HT-29 (cell line): ENCODE measurements around the gene MRPS22. TPM values are rescaled to one million over a fixed set of nuclear protein-coding genes. Genes with fewer than 3 reads are reported as not detected.

Experiments
- DNase-seq: peaks from one replicate; pipeline ENCODE4 v3.0.0-alpha.2; 2015; ENCODE audit warnings: low spot score
- total RNA-seq: library from RNA; depleted of rRNA; stranded (reverse); fragments of >200 nt; shearing (Covaris generic); gene quantifications from 2 replicates; pipeline ENCODE4 v1.2.3, GENCODE V29; 2014; rRNA removed

The MRPS22 gene
- 46.0 and 54.4 TPM in 2 replicates for total RNA-seq

- DNase-seq = peak; percentile 89
Measured at GRCh38 chr3:139343895-139344856, at the start of gene MRPS22. Gene MRPS22 (plus strand): TSS chr3:139344020. CDS start chr3:139344027, 7 bp downstream.

GRCh38 chr3:139295040-139295439 lies 48.8 kb upstream of the MRPS22 start:
- no peak for DNase-seq

GRCh38 chr3:139296141-139296718 lies 47.6 kb upstream of the MRPS22 start:
- DNase-seq = no peak

DNA sequence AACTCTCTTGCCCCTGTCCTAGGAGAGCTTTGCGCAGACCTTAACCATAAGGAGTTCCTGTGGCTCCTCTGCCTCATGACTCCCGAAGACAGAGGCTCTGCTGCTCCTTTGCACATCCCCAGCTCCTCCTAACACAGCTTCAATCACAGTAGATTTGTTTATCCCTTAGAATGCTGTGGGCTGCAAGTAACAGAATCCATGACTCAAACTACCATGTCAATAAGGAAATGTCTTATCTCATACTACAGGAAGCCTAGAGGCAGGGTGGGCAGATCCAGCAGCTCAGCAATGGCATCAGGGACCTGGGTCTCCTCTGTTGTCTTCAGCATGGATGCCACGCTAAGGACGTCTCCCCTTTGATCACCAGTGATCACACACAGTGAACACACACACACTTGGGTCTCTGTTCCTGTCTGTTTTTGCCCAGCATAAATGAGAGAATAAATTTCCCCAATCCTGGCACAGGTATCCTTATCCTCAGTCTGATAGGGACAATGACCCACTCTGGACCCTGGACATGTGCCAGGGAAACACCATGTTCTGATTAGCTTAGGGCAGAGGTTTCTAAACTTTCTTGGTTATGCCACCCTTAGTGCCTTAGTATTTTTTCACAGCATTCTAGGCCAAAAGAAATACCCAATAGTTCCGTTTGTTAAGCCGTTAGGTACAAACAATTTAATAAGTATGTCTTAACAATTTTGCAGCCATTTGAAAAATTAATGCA lies 46.1 kb upstream of the MRPS22 start:
- peak; percentile 36 for DNase-seq

DNA sequence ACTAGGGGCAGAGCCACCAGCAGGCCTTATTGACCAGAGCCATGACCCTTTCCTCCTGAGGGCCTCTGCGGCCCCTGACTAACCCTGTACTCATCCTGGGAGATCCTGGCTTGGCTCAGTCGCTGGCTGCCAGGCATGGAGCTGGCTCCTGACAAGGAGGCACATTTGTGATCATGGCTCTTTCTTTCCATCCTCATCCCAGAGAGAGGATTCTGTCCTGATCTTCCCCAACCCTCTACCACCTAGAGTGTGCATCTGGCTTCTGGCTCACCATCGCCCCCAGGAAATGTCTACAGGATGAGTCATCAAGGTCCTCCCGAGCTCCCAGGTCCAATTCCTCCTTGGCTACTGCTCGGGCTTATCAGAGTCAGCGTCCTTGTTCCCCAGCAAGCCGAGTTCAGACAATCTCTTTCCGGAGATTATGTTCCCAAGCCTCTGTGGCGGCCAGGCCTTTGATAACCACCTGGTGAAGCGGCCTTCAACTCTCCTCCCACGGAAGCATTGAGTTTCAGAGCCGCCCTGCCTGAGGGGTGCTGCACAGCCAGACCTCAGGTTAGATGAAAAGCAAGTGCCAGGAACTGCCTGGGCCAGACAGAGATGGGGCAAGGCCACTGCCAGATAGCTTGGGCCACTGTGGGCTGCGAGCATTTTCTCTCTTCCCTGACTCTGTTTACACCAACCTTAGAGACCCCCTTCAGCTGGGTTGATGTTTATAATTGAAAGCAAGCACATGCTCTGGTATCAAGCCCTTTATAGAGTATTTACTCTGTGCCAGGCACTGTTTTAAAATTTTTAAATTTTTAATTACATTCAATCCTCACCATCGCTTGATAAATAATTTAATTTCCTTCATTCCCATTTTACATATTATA lies 44.3 kb upstream of the MRPS22 start:
- DNase-seq = peak; percentile 75

GRCh38 chr3:139300416-139300815 lies 43.4 kb upstream of the MRPS22 start:
- DNase-seq = no peak

DNA sequence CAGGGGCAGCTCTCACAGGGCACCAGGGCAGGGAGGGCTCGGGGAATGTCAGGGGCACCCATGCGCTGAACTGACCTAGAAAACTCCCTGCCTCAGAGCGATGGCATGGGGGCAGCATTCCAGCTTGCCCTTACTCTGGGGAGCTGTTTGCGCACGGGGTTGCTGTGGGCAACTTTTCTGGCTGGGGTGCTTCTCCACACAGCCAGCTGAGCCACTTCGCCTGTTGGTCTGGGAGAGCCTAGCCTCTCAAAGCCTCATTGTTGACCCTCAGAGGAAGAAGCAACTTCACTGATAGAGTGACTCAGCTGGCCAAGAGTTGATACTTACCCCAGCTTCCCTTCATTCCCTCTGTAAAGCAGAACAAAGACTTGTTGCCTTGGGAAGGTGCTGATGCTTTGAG lies 42.6 kb upstream of the MRPS22 start:
- peak; percentile 4 for DNase-seq

DNA sequence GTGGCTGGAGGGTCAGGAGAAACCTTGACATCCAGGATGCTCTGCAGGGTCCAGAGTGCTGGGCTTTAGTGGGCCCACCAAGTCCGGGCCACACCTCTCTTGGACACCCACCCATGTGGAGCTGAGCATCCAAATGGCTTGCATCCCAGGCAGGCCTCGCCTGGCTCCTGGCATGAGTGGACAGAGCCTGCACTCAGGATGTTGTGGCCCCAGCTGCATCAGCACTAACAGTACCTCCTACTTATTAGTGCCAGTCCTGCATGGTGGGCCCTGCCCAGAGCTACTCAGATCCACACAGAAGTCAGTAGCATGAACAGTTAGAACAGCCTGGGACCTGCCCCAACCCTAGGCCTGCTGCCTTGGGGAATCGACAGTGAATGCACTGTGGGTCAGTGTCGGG lies 42.2 kb upstream of the MRPS22 start:
- no peak for DNase-seq

DNA sequence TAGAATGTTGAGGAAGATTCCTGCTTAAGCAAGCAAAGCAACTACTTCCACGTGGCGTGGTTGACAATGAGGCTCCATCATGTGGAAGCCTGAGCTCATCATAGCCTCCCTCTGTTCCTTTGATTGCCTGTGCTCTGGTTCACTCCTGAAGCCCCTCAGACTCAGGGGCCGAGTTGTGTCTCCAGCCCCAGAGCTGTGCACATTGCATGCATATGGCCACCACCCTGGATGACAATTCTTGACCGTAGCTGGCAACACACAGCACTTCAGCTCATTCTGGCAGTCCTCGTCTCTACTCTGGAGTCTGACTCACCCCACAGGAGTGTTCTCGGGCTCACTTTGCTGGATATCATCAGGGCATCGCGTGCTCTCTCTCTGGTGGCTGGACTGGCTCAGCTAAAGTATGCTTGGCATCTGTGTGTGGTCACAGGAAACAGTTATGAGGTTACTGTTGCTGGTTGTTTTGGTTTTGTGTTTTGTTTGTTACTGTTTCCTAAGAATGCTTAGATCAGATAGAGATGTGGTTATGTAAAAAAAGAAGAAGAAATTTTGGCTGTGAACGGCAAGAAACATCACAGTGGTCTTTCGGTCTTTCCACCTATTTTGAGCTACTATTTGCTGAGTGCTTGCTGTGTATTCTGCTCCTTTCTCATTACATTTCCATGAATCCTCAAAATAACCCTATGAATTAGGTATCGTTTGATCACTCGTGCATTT lies 41.6 kb upstream of the MRPS22 start:
- peak; percentile 86 for DNase-seq

DNA sequence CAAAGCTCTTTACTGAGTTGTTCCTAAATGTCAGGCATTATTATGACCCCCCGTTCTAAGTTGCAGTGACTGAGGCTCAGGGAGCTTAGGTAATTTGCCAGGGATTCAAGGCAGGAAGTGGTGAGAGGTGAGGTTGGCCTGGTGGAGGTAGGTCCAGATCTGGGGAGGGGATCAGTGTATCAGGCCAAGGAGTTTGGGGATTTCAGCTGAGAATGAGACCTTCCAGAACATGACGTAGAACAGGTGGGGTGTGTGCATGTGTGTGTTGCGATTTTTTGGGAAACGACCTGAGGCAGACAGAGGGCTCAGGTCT lies 41.1 kb upstream of the MRPS22 start:
- no peak for DNase-seq

DNA sequence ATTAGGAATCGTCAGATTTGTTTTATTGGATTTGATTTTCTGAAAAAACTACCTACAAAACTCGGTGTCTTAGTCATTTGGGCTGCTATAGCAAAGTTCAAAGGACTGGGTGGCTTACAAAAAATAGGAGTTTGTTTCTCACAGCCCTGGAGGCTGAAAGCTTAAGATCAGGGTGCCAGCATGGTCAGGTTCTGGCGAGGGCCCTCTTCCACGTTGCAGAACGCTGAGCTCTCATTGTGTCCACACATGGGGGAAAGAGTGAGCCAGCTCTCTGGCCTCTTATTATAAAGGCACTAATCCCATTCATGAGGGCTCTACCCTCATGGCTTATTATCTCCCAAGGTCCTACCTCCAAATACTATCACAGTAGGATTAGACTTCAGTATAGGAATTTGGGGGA lies 40.6 kb upstream of the MRPS22 start:
- no peak for DNase-seq

DNA sequence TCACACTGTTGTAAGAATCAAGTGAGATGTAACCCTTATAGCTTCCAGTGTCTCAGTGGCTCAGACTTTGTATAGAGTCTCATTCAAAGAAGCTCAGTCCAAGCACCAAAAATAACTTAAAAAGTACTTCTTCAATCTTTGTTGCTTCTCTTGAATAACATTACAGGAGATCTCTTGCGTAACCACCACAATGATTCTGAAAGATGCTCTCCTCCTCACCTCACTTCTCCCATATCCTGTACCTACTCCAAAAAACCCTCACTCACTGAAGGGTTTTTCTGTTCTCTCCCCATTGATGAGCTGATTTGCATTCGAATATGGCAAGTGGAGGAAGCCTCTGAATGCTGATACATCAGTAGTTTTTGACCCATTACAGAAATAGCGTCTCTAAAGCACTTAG lies 39.4 kb upstream of the MRPS22 start:
- DNase-seq = no peak

DNA sequence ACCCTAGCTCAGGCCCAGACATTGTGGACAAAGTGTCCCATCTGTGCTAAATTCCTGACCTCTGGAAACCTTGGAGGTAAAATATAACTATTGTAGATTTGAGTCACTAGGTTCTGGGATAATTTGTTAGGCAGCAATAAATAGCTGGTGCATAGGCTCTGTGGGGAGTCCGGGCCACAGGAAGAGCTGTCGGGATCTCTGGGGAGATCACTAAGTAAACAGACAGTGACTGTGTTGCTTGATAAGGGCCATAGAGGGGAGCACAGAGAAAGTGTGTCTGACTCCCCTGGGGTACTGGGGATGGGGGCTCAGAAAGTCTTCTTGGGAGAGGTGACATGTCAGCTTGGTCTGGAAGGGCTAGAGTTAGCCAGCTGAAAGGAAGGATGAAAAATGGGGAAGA lies 37.7 kb upstream of the MRPS22 start:
- no peak for DNase-seq

- DNase-seq = no peak
Measured at GRCh38 chr3:139307072-139307491, 36.7 kb upstream of the MRPS22 start.

- DNase-seq = peak; percentile 3
Measured at GRCh38 chr3:139307601-139308555, 35.9 kb upstream of the MRPS22 start.

DNA sequence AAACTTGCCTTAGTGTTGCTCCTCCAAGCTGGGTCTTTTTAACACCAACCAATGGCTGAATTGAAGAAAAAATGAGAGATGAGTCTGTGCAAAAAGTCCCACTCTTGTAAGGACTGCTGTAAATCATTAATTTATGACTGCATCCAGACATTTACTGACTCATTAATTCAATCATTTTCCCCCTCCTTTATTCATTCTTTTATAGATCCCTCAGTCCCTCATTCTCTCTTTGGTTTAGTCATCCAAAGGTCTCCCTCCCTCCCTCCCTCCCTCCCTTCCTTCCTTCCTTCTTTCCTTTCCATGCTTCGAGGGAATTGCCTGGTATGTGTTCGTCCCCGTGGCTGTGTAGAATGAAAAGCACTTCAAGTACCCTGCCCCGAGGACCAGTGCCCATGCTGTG lies 35.3 kb upstream of the MRPS22 start:
- DNase-seq = peak; percentile 28

DNA sequence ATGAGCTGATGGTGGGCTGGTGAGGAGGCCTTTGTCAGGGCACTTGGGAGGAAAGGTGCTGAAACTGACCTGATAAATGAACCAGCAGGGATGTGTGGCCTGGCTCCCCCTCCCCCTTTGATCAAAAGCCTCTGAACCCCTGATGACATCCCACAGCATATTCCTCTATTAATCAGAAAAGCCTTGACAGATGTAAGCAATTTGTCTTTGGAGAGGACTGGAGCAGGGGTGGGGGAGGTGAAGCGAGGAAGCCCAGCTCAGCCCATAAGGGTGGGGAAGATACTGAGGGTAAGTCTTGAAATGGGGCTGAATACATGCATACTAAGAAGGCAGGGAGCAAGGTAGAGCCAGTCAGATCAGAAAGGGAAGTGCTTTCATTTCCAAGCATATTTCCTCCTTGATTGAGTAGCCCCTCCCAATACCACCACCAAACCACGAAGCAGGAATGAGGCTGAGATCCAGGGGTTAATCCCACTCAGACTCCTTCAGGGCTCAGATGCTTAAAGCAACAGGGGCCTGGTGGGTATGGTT lies 34.7 kb upstream of the MRPS22 start:
- DNase-seq = peak; percentile 39

- peak; percentile 34 for DNase-seq
Measured at GRCh38 chr3:139309880-139310279, 33.9 kb upstream of the MRPS22 start.

GRCh38 chr3:139310474-139310933 lies 33.3 kb upstream of the MRPS22 start:
- peak; percentile 67 for DNase-seq
